Sigmoid colon (tissue), 3 donors: Measurements from ENCODE around the gene RAP1A.

Source experiments
- POLR2A ChIP-seq, 2 donors: fragments of 450-650 bp; IDR thresholded peaks; one replicate each; pipeline ENCODE4 v1.6.1; 2016; ENCODE audit warnings: antibody characterized with exemption in 2 of 2, mild to moderate bottlenecking in 2 of 2, moderate library complexity in 2 of 2
- TF ChIP-seq, protein P1 (sequence below), 4 experiments: fragments of 450-650 bp in 3 of 4; fragments of 200-600 bp in 1 of 4; IDR thresholded peaks; one replicate each; pipeline ENCODE4 v1.5.1; 2016 to 2019; ENCODE audit warnings: antibody characterized with exemption in 4 of 4, mild to moderate bottlenecking in 3 of 4, moderate library complexity in 2 of 4

- TF ChIP-seq, protein P1, sequence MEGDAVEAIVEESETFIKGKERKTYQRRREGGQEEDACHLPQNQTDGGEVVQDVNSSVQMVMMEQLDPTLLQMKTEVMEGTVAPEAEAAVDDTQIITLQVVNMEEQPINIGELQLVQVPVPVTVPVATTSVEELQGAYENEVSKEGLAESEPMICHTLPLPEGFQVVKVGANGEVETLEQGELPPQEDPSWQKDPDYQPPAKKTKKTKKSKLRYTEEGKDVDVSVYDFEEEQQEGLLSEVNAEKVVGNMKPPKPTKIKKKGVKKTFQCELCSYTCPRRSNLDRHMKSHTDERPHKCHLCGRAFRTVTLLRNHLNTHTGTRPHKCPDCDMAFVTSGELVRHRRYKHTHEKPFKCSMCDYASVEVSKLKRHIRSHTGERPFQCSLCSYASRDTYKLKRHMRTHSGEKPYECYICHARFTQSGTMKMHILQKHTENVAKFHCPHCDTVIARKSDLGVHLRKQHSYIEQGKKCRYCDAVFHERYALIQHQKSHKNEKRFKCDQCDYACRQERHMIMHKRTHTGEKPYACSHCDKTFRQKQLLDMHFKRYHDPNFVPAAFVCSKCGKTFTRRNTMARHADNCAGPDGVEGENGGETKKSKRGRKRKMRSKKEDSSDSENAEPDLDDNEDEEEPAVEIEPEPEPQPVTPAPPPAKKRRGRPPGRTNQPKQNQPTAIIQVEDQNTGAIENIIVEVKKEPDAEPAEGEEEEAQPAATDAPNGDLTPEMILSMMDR (IDR thresholded peaks at IDR 0.05), result no peak
- TF ChIP-seq POLR2A (IDR thresholded peaks at IDR 0.05), result no peak
Observed at GRCh38 chr1:111754984-111755330, 135.4 kb downstream of the RAP1A start.
